Myocyte (in vitro differentiated cells): ENCODE results near the gene SKOR1. TPM values are rescaled to one million over a fixed set of nuclear protein-coding genes. Genes with fewer than 3 reads are reported as not detected.

Experiments
- DNase-seq: peaks from one replicate; pipeline ENCODE4 v3.0.0-alpha.2; 2012; ENCODE audit warnings: low read depth
- total RNA-seq: library from RNA; depleted of rRNA; stranded (reverse); fragments of >200 nt; gene quantifications from 2 replicates; pipeline ENCODE4 v1.2.3, GENCODE V29; 2014

Gene SKOR1
- total RNA-seq, 1 donor from 2014 or later, result 0.08 TPM

DNA sequence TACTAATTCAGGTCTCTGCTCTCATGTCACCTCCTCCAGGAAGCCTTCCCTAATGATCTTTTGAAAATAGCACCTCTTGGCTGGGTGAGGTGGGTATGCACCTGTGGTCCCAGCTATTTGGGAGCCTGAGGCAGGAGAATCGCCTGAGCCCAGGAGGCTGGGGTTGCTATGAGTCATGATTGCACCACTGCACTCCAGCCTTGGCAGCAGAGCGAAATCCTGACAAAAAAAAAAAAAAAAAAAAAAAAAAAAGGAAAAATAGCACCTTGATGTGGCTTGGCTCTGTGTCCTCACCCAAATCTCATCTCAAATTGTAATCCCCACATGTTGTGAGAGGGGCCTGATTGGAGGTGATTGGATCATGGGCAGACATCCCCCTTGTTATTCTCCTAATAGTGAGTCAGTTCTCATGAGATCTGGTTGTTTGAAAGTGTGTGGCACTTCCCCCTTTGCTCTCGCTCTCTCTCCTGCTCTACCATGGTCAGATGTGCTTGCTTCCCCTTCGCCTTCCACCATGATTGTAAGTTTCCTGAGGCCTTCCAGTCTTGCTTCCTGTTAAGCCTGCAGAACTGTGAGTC lies 25.8 kb downstream of the SKOR1 start:
- no peak for DNase-seq

DNA sequence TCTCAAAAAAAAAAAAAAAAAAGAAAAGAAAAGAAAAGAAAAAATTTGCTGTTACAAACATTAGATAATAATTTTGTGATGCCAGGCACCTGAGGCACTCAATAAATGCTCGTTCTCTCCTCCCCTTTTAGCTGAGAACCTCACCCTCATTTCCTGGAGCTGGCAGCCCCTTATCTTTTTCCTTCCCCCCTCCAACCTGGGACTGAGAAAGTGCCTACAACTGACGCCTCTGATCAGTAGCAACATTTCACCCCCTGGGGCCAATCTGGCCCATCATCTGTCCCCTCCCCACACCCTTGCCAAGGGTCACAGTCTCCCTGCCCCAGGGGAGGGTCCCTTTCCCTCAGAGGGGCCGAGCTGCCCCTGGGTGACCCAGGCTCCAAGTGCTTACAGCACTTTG lies 27.1 kb downstream of the SKOR1 start:
- no peak for DNase-seq

DNA sequence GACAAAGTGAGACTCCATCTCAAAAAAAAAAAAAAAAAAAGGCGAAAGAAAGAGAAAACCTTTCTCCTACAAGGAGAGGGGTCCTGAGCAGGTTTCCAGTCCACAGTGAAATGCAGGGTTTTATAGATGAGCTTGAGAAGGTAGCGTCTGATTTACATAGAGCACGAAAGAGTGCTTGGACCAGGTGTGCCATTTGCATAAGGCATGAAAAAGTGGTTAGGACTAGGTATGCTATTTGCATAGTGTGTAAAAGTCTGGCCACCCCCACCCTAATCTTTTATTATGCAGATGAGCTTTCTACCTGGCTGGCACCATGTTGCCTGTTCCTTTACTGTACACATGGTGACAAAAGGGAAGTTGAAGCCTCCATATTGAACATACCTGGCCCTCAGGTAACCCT lies 28.1 kb downstream of the SKOR1 start:
- DNase-seq, result no peak

DNA sequence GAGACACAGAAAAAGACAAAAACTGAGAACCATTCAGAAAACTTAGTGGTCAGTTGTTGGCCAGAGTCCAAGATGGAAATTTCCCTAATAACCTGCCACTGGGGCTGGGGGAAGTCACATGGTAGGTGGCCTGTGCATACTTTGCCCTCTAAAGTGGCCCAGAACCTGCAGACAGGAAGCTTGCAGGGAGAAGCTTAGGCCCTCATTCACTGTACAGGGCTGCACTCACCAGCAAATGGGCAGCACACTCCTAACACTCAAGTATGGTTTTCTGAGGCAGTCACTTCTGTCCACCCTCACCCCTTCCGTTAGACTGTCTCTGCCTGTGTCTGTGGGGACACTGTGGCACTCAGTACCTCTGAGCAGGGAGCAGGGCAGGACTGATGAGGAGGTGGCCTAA lies 29.0 kb downstream of the SKOR1 start:
- no peak for DNase-seq

DNA sequence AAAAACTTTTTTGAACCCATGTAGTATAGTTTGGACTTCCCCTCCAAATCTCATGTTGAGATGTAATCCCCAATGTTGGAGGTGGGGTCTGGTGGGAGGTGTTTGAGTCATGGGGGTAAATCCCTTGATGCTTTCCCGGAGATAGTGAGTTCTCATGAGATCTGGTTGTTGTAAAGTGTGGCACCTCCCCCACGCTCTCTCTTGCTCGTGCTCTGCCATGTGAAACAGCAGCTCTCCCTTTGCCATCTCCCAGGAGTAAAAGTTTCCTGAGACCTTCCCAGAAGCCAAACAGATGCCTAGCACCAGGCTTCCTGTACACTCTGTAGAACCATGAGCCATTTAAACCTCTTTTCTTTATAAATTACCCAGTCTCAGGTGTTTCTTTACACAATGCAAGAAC lies 30.5 kb downstream of the SKOR1 start:
- DNase-seq, result no peak

DNA sequence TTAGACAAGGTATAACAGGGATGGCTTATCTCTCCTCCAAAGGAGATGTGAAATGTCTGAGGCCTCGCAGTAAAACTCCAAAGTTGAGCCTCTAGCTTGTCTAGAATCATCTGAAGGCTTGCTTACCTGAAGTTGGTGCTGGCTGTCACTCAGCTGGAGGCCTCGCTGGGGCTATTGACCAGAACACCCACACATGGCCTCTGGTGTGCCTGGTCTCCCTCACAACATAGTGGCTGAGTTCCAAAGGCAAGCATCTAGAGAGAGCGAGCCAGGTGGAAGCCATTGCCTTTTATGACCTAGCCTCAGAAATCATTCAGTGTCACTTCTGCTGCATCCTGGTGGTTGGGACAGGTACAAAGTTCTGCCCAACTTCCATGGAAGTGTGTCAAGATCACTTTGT lies 31.9 kb downstream of the SKOR1 start:
- DNase-seq, result no peak

DNA sequence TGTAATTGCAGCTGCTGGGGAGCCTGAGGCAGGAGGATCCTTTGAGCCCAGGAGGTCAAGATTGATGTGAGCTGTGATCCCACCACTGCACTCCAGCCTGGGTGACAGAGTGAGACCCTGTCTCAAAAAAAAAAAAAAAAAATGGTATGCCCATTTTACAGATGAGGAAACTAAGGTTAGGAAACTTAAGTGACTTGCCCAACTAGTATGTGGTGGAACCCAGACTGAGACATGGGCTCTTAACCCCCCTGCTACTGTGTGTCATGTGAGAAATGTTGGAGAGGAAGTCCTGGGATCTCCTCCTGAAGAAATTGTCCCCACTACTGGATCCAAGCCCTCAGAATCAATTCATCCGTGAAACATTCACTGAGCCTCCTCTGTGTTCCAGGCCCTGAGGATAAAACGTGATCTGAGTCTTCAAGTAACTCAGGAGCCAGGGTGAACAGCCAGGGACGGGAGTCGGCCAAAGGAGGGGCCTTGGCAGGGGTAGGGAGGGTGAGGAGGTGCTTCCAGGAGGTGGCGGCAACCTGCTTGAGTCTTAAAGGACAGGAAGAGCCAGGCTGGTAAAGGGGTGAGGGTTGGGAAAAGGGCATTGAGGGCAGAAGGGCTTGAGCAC lies 34.1 kb downstream of the SKOR1 start:
- DNase-seq, result no peak

DNA sequence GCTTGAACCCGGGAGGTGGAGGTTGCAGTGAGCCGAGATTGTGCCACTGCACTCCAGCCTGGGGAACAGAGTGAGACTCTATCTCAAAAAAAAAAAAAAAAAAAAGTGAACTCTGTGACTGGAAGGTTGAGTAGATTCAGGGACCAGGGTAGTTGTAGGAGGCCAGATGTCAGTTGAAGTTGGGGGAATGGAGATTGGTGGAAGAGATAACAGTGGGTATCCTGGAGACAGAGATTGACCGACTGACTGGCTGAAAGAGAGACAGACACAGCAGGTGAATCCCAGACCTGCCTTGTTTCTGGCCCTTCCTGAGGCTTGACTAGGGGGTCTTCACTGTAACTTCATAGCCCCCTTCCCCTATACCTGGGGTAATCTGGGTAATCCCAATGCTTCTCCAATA lies 36.7 kb downstream of the SKOR1 start:
- no peak for DNase-seq

DNA sequence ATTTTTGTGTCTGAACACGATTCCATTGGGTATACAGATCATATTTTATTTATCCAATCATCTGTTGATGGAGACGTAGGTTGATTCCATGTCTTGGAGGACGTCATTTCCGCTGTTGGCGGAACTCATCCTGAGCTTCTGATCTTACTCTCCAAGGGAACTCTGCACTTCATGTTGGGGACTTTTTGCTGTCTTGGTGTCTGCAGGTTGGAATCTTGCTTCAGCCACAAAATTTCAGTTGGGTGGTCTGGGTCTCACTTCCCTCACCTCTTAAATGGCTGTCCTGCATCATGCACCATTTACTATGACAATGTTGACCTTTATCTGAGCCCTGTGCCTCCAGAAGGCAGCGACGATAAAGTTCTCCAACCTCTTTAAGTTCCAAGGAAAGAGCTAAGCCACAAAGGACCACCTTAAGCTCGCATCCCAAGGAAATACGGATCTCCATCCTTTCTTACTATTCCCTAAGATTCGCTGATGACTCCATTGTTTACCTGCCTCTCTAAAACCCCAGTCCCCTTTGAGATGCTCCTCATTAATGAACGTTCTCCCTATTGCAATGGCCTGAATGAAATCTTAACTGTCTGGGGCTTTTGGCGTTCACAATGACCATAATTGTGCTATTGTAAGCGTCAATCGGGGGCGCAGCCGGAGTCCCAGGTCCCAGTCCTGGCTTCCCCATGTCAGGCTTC lies 37.6 kb downstream of the SKOR1 start:
- no peak for DNase-seq

DNA sequence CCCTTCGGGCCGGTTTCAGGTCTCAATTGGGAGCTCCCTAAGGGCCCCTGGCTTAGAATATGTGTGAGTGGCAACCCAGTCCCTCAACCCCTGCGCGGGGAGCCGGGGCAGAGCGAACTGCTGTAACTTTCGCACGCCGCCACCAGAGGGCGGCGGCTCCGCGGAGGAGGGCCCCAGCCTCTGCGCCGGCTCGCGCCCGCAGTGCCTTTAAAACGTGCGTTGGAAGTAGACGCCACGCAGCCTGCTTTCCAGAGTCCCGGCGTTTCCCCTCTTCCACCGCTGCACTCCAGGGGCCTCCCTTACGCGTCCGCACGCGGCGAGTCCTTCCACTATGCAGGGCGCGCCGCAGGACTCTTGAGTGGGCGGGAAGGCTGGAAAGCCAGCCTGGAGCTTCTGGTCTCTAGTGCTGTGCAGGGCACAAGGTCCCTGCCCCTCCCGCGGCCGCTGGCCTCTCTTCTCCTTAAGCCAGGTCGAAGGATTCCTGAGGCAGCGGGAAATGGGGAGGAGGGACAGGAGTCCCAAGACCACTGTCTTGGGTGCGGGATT lies 38.2 kb downstream of the SKOR1 start:
- peak; percentile 69 for DNase-seq

DNA sequence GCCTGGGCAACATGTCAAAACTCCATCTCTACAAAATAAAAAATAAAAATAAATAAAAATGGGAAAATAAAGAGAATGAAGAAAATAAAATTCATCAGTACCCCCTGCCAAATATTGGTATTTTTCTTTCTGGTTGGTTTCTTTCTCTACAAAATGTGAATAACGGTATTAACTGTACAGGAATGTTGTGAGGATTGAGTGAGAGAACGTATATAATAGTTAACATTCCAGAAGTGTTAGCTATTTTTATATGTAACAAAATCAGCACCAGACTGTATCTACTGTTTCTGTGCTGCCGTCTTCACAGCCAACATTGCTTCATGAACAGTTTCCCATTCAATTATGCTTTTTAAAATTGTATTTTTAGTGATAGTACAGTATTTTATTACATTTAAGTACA lies 40.0 kb downstream of the SKOR1 start:
- no peak for DNase-seq

DNA sequence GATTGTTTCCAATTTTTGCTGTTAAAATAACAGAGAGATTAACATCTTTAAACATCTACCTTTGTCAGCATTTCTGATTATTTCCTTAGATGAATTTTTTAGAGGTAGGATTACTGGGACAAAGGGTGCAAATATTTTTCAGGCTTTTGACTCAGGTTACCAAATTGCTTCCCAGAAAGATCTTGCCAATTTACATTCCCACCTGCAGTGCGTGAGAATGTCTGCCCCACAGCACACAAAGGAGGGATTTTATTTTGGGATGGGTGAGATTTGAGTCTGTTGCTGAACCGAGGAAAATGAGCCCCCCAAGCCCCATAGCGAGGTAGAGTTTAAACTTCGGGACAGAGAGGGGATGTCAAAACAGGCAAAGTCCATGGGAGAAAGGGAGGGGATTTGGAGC lies 40.5 kb downstream of the SKOR1 start:
- no peak for DNase-seq

DNA sequence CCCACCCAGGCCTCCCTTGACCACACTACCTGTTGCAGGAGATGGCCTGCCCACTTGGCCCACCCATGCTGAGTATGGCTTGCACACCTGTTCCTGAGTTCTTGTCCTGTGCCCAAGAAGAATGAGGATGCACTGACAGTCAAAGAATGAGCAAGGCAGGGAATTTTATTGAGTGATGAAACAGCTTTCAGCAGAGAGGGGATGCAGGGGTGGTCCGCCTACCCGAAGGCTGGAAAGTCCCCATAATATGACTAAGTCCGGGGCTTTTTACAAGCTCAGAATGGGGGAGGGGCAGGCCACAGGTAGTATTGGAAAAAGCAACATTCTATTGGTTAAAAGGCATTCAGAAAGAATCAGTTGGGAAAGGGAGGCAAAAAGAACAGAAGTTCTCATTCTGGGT lies 44.4 kb downstream of the SKOR1 start:
- DNase-seq, result no peak

DNA sequence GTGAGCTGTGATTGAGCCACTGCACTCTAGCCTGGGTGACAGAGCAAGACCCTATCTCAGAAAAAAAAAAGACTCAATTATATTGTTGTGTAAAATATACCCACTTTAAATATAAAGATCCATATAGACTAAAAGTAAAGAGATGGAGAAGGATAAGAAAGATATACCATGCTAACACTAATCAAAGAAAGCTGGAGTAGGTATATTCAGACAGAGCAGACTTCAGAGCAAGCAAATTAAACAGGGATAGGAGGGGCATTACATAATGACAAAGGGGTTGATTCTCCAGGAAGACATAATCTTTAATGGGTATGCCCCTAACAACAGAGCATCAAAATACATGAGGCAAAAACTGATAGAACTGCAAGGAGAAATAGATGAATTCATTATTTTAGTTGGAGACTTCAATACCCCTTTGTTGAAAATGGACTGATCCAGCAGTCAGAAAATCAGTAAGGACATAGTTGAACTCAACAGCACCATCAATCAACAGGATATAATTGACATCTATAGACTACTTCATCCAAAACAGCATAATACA lies 45.6 kb downstream of the SKOR1 start:
- no peak for DNase-seq

DNA sequence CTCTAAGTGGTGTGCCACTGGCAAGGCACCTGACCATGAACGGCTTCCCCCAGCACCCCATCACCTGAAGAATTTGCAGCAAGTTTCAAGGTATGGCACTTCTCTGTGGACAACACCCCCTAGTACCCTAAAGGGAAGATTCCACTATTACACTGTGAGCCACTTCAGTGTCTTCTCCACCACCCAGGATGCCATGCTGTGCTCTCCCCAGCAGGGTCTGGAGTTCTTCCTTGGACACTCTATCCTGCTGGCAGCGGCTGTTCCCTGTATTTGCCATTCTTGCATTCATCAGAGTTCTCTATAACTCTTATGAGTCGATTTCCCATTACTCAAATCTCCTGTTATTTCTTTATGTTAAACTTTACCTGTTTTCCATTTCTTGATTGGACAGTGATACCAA lies 48.5 kb downstream of the SKOR1 start:
- DNase-seq, result no peak

DNA sequence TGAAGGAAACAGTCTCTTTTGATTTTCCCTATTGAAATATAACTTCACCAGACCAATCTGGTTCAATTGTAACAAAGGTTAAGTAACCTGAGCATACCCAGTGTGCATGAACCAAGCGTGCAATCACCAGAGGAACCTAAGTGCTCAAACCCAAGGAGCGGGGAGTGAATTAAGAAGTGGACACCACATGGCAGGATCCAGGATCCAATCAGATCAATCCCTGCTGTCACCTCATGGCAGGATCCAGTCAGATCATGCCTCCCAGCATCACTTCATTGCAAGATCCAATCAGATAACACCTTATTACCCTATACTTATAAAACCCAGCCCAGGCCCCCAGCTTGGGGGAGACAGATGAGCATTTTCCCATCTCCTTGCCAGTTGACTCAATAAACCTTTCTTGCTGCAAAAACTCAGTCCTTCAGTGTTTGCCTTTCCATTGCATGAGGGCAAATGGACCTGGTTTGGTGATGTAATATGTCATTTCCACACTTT lies 53.5 kb downstream of the SKOR1 start:
- no peak for DNase-seq

DNA sequence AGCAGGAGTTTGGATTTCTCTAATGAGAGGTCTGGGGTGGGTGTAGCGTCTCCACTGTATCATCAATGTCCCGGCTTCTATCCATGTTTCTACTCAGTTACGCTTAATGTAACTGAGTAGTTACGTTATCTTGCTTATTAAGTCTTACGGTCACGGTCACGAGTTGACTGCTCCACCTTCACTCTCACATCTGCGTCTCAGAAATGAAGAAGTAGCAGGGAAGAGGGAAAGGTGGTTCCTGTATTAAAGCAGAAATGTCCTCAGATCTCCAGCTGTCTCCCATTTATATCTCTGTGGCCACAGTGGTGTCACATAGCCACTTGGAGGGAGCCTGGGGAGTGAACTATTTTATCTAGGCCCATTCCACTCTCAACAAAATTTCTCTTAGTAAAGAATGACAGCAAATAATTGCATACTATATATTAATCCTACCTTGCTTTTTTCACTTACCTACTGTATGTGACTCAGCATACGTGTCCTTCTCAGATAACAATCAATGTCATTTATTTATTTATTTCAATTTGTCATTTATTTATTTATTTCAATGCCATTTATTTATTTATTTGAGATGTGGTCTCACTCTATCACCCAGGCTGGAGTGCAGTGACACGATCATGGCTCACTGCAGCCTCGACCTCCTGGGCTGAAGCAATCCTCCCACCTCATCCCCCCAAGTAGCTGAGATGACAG lies 54.3 kb downstream of the SKOR1 start:
- DNase-seq, result peak; percentile 74

DNA sequence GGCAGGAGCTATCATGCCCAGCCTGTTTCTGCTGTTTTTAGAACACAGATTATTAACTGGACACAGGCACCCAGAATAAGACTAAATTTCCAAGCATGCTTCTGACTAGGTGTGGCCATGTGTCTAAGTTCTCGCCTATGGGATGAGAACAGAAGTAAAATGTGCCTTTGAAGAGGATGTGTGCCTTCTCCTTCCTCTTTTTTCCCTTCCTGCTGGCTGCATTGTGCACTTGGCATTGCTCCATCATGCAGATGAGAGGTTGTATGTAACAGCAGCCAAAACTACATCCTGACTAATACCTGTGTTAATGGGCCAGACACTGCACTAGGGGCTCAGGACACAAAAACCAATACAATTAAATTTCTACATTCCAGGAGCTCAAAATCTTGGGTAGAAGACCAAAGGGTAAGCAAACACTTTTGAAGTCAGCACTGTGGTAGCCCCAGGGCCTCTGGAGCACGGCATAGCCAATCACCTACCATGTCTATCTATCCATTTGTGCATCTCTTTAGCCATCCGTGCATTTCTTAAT lies 55.4 kb downstream of the SKOR1 start:
- no peak for DNase-seq

DNA sequence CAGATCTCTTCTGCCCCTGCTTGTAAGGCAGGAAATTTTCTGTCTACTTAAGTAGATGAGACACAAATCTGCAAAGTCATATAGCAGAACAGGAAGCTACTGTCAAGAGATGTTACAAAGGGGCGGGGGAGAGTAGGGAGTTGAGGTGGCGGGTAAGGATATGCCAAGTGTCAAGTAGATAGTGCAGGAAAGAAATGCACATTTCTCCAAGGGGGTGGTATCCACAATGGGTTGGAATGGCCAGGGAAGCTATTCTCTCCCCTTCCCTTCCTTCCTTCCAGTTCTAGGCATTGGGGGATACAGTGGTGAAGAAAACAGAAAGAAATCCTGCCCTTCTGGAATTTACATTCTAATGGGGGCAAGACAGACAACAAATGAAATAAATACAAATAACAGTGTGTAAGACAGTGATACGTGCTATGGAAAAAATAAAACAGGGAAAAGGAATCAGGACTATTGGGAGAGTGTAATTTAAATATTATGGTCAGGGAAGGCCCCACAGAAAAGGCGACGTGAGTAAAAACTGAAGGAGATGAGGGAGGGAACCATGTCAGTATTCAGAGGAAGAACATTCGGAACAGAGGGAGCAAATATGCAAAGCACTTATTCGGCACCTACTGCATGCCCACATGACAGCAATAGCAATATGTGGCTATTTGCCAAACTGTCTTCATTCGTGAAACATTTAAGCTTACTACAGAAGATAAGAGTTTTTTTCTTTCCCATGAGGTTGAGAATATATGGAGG lies 57.4 kb downstream of the SKOR1 start:
- no peak for DNase-seq

DNA sequence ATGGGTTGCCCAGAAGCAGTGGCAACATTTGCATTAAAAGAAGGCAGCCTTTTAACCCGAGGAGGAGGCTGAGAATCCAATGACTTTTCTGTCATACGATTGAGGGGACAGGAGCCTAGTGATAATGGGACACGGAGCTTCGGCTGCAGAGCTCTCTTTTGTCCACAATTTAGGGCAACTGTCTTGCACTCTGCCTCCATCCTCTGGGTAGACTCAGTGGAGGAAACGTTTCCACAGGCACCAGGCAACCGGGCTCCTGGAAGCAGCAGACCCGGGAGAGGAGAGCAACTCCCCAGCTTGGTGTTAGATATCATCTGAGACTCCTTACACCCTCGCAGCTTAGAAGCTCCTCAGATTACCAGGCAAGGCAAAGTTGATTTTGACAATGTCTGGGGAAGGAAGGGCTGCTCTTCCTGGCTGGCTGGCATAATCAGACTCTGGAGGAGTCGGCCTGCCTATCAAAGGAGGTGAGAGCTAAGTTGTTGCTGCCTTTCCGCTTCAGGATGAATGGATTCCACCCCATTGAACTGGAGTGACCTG lies 58.0 kb downstream of the SKOR1 start:
- DNase-seq, result peak; percentile 17
